SHP77 treated with DMSO at 0.1 percent for 48 hours (cell line): ENCODE data around the gene ANKS1B.
"Not testable (repeated sequence)": the region's sequence is repeated elsewhere in the genome, so short reads cannot be mapped to it uniquely, and the experiment has no call there.

Source experiments
- DNase-seq: peaks from one replicate; lab custom pipeline; 2025; lab: John Stamatoyannopoulos, UW

ANKS1B gene

DNA sequence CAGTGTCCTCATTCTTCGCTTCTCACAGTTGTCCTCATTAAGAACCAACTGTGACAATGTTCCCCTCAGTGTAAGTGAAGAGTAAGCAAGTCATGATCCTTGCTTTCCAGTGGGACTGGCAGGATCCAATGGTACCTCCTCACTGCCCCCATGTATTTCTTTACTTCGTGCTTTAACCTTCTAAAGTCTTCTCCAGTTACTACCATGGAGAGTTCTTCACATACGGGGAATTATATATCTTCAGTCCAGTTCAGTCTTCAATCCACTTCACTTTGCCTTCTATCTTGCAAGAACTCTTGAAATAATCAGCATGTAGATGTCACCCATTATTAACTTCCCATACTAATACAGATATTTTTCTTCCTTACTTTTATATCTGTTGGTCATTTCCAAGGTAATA lies 719.1 kb downstream of the ANKS1B start:
- DNase-seq, result no peak

GRCh38 chr12:99261256-99261655 lies 723.5 kb downstream of the ANKS1B start:
- no peak for DNase-seq

- no peak for DNase-seq
These were observed 724.2 kb downstream of the ANKS1B start for GRCh38 chr12:99260456-99260996.

GRCh38 chr12:99259040-99259934 lies 725.4 kb downstream of the ANKS1B start:
- DNase-seq, result no peak

- no peak for DNase-seq
These were observed 727.1 kb downstream of the ANKS1B start for GRCh38 chr12:99257672-99258071.

DNA sequence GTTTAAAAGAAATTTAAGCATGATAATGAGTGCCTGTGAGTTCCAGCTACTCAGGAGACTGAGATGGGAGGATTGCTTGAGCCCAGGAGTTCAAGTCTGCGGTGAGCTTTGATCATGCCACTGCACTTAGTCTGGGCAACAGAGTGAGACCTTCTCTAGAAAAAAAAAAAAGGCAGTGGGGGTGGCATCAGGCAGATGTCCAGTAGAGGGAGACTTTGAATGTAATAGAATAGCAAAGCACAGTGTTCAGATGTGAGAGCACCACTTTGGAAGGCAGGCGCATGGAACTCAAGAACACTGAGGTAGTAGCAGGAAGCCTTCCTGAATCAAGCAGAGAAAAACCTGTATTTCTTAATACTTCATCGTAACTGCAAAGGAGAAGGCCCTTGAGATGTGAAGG lies 731.7 kb downstream of the ANKS1B start:
- no peak for DNase-seq

GRCh38 chr12:99250091-99250490 lies 734.6 kb downstream of the ANKS1B start:
- no peak for DNase-seq

DNA sequence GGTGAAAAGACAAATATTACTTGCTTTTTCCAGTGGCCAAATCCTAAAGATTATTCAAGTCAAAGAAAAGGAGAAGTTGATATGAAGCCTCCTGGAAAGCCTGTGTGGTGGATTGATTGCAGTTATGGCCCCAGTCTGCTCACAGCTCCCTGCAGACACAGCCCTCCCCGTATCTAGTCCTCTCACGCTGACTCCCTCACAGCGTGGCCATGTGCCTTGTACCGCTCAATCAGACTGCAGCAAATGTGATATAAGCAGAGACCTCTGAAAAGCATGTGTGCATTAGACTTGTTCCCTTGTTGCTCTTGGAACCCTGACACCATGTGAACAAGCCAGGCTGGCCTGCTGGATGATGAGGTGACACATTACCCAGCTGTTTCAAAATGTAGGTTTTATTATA lies 735.2 kb downstream of the ANKS1B start:
- no peak for DNase-seq

DNA sequence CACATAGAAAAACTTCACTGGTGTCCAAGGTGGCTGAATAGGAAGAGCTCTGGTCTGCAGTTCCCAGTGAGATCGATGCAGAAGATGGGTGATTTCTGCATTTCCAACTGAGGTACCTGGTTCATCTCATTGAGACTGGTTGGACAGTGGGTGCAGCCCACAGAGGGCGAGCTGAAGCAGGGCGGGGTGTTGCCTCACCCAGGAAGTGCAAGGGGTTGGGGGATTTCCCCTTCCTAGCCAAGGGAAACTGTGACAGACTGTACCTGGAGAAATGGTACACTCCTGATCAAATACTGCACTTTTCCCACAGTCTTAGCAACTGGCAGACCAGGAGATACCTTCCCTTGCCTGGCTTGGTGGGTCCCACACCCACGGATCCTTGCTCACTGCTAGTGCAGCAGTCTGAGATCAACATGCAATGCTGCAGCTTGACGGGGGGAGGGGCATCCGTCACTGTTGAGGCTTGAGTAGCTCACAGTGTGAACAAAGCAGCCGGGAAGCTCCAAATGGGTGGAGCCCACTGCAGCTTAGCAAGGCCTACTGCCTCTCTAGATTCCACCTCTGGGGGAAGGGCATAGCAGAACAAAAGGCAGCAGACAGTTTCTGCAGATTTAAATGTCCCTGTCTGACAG lies 746.7 kb downstream of the ANKS1B start:
- not testable (repeated sequence) for DNase-seq

DNA sequence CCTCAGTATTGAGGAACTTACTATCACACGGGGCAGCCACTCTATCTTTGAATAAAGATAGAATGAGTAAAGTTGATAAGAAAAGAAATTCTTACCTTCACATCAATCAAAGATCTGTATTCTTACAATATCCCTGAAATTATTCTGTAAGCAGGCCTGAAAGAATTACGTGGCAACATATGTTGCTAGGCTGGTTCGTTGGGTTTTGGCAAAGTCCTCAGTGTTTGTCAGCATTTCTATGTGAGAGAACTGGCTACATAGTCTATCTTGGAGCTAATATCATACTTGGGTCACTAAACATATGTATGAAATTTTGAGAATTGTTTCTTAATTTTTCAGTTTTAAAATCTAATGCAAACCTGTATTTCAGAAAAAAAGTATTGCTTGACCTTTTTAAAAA lies 749.4 kb downstream of the ANKS1B start:
- DNase-seq, result no peak

DNA sequence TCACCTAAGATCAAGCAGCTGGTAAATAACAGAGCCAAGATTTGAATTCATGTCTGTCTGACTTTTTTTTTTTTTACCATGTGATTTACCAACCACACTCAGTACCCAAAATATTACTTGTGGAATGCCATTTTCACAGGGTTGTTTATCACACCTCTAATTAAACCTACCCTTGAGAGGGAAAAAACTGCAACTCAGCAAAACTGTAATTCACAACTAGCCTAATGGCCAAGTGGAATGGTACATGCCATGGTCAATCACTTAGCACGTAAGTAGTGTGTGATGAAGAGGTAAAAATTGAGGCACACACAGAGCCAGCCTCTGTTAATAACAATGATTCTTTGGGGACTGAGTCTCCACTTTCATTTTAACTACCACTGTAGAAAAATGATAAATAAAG lies 750.0 kb downstream of the ANKS1B start:
- no peak for DNase-seq

DNA sequence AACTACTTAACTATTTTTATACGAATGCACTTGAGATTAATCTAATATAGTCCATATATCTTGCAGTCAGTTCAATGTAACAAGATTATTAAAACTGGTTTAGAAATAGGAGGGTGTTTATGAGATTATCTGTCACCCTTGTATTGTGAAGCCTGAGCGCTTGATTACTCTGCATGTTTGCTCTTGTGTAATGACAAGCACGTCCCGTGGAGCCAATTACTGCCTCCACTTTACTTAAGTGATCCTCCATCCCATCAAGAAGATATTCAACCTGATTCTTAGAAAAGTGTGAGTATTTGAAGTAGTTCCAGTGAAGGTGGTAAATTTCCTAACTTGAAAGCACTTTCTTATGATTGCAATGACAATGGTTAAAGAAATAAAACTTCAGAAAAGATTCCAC lies 752.4 kb downstream of the ANKS1B start:
- DNase-seq, result no peak

DNA sequence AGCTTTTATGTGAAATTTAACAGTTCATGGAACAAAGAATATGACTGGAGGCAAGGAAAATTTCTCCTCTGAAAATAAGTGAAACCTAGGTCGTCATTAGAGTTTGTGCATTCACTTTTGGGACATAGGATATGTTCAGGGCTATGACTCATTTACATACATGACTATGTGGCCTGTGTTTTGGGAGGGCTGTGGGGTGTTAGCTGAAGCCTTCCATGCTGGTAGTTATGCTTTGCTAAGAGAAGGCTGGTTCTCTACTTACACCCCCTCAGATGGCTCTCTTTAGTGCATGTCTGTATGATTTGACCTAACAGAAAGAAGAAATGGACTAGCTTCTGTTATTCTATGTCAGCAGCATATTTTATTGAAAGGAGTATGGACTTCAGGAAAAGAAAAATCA lies 753.7 kb downstream of the ANKS1B start:
- no peak for DNase-seq

DNA sequence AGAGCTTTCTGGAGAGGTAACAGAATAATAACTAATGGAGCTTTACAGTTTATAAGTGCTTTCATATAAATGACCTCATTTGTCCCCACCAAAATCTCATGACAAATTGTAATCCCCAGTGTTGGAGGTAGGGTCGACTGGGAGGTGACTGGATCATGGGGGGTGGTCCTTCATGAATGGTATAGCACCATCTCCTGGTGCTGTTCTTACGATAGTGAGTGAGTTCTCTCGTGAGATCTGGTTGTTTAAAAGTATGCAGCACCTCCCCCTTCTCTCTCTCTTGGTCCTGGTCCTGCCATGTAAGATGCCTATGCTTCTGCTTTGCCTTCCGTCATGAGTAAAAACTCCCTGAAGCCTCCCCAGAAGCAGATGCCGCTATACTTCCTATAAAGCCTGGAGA lies 760.5 kb downstream of the ANKS1B start:
- DNase-seq, result no peak

- no peak for DNase-seq
These were observed 761.2 kb downstream of the ANKS1B start for GRCh38 chr12:99223579-99223978.

DNA sequence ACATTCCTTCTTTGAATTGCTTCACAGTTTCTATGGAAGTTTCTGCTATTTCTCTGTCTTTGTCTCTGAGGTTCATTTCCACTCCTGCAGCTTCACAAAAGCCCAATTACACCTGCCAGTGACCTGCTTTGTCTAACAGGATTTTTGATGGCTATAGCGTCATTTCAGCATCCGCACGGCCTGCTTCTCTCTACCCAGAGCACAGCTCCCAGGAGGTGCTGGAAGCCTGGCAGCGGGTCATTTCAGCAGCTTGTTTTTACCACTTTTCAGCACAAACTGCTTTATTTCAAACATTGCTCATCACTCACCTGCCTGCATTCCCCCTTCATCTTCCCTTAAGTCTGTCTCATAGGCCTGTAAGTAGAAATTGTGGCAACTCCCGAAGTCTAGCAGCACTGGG lies 771.7 kb downstream of the ANKS1B start:
- no peak for DNase-seq

- DNase-seq, result no peak
These were observed 772.5 kb downstream of the ANKS1B start for GRCh38 chr12:99212275-99212674.

DNA sequence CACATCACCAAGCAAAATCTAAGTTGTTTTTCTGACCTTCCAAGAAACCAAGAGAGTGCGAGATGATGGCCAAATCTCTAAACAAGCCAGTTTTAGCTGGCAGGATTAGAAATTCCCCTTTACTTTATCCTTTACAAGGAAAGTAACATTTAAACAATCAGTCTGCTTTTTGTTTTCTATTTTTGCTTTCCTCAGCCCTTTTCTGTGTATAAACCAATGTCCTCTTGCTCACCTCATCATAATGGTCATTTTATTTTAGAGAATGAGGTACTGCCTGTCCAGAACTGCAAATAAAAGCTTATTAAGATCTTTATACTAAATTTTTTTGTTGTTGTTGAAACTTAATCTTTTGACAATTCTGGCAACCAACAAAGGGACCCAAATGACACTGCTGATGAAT lies 779.6 kb downstream of the ANKS1B start:
- DNase-seq, result no peak

GRCh38 chr12:99201906-99202645 lies 782.7 kb downstream of the ANKS1B start:
- DNase-seq, result no peak

GRCh38 chr12:99200711-99201384 lies 783.9 kb downstream of the ANKS1B start:
- DNase-seq, result no peak

DNA sequence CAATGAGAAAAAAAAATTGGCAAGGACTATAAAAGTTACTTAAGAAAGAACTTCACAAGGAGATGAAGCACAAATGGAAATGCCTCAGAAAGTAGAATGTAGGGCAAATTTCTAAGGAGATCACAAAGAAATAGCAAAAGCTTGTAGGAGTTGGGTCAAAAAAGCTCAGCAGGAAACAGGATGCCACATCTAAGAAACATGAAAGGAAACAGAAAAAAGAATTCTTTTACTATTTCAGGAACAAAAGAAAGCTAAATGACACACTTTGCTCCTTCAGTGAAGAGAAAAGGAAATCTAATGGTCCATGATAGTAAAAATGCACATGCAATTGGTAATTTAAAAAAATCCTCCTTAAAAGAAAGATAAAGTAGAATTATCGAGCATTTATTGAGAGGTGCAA lies 789.3 kb downstream of the ANKS1B start:
- no peak for DNase-seq

DNA sequence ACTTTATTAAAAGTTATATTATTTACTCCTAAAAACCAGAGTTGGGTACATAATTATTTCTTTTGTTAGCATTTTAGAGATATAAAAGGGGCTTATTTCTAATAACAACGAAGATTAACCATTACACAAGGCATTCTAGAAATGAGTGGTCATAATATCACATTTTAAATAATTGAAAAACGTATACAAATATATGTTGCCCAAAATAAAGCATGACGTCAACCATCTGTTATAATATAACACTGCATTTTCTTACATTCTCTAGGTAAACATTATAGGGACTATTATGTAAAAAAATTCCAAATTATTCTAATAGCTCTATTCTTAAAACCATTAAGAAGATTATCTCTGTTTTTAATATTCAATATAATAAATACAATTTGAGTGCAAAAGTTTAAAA lies 792.2 kb downstream of the ANKS1B start:
- DNase-seq, result no peak
